Fibroblast of lung (primary cell): ENCODE measurements around the gene L3MBTL2. TPM values are rescaled to one million over a fixed set of nuclear protein-coding genes. Genes with fewer than 3 reads are reported as not detected.
"Not testable (repeated sequence)": the region's sequence is repeated elsewhere in the genome, so short reads cannot be mapped to it uniquely, and the experiment has no call there.

Experiments used
- DNase-seq, 2 donors: peaks; one replicate each; pipeline versions ENCODE4 v3.0.0 to v3.0.0-alpha.2; 2010; ENCODE audit warnings: low read depth in 2 of 2
- H2AFZ ChIP-seq: 2 replicates; pipeline ENCODE4 v1.5.1; 2012; ENCODE audit warnings: low read length, control low read depth, inconsistent platforms
- H3K27ac ChIP-seq: 2 replicates; pipeline ENCODE4 v1.5.1; 2011; ENCODE audit warnings: low read length, control low read depth; ENCODE audit not compliant: insufficient read depth
- H3K27me3 ChIP-seq: 2 replicates; pipeline ENCODE4 v1.5.1; 2011; ENCODE audit warnings: mild to moderate bottlenecking, low read length; ENCODE audit not compliant: control insufficient read depth, insufficient read depth
- H3K36me3 ChIP-seq: 2 replicates; pipeline ENCODE4 v1.5.1; 2011; ENCODE audit warnings: low read length; ENCODE audit not compliant: control insufficient read depth, insufficient read depth
- H3K4me1 ChIP-seq: 2 replicates; pipeline ENCODE4 v1.5.1; 2011; ENCODE audit warnings: low read length; ENCODE audit not compliant: control insufficient read depth, insufficient read depth; ENCODE audit errors: extremely low read depth
- H3K4me2 ChIP-seq: 2 replicates; pipeline ENCODE4 v1.5.1; 2011; ENCODE audit warnings: low read length, control low read depth; ENCODE audit not compliant: insufficient read depth; ENCODE audit errors: extremely low read depth
- H3K4me3 ChIP-seq, 4 experiments: fragments of 200-600 bp in 1 of 4; sonication (generic) in 1 of 4; replicated peaks in 1 of 4; 2 replicates each; pipeline ENCODE4 v1.5.1; 2011 to 2016; ENCODE audit warnings: low read length in 4 of 4, low read depth in 3 of 4, mild to moderate bottlenecking in 3 of 4, control low read depth in 2 of 4, inconsistent platforms in 1 of 4, mixed read lengths in 1 of 4; ENCODE audit not compliant: insufficient read depth in 1 of 4; ENCODE audit errors: control extremely low read depth in 1 of 4
- H3K79me2 ChIP-seq: 2 replicates; pipeline ENCODE4 v1.5.1; 2012; ENCODE audit warnings: mild to moderate bottlenecking, low read length, inconsistent platforms; ENCODE audit not compliant: control insufficient read depth, insufficient read depth
- H3K9ac ChIP-seq: 2 replicates; pipeline ENCODE4 v1.5.1; 2011; ENCODE audit warnings: mild to moderate bottlenecking, low read length, control low read depth; ENCODE audit not compliant: insufficient read depth
- H3K9me3 ChIP-seq: 2 replicates; pipeline ENCODE4 v1.5.1; 2012; ENCODE audit warnings: low read depth, low read length; ENCODE audit not compliant: control insufficient read depth, insufficient read depth
- H4K20me1 ChIP-seq: 2 replicates; pipeline ENCODE4 v1.5.1; 2011; ENCODE audit warnings: low read length; ENCODE audit not compliant: control insufficient read depth, insufficient read depth; ENCODE audit errors: extremely low read depth
- CTCF ChIP-seq, 2 donors: IDR thresholded peaks in 1 of 2; conservative IDR thresholded peaks in 1 of 2; 1 replicate in 1 of 2; 2 replicates in 1 of 2; pipeline ENCODE4 v1.5.1; 2011 to 2012; ENCODE audit warnings: low read length in 2 of 2, control low read depth in 1 of 2, inconsistent platforms in 1 of 2, low read depth in 1 of 2, mild to moderate bottlenecking in 1 of 2
- EZH2 ChIP-seq: IDR thresholded peaks from 2 replicates; pipeline ENCODE4 v1.5.1; 2012; ENCODE audit warnings: low read length, control low read depth, mild to moderate bottlenecking; ENCODE audit errors: missing control alignments
- polyA plus RNA-seq, 2 donors: library from polyadenylated mRNA; depleted of rRNA in 1 of 2; stranded (reverse) in 1 of 2; unstranded in 1 of 2; fragments of >200 nt; gene quantifications; 2 replicates each; pipeline ENCODE4 v1.2.1, GENCODE V29; 2011 to 2012; ENCODE audit warnings: missing spikeins in 1 of 2
- total RNA-seq: library from RNA; depleted of rRNA; stranded (reverse); fragments of >200 nt; gene quantifications from 2 replicates; pipeline ENCODE4 v1.2.1, GENCODE V29; 2014

L3MBTL2 gene
- total and polyA plus RNA-seq, 2 donors (not counting 1 experiment from before 2014, with no cell fraction given) = 16.0 to 19.3 TPM

- DNase-seq = no peak
- peaks cover 25% of the 10 kb centered on the region for H3K36me3 ChIP-seq
- H3K79me2 ChIP-seq = no peaks in the 10 kb centered on the region
- no peak overlapping the region for H3K27ac ChIP-seq
- no peaks in the 10 kb centered on the region for H3K4me1 ChIP-seq
- no peak overlapping the region for H3K4me2 ChIP-seq
- H4K20me1 ChIP-seq = no peaks in the 10 kb centered on the region
- no peak overlapping the region for H3K9ac ChIP-seq
- no peak overlapping the region for H3K4me3 ChIP-seq
- no peaks in the 10 kb centered on the region for H3K27me3 ChIP-seq
- no peak overlapping the region for H2AFZ ChIP-seq
- TF ChIP-seq EZH2 (no peak), CTCF (conservative IDR thresholded peaks at IDR 0.05 in 1 of 2, IDR thresholded peaks at IDR 0.05 in 1 of 2; ENCODE audit: low read depth in 1 of 2, low read length in 2 of 2) (no peak)
- H3K9me3 ChIP-seq = no peaks in the 10 kb centered on the region
These were observed 27.3 kb upstream of the L3MBTL2 start for GRCh38 chr22:41177622-41178424.

- H3K9ac ChIP-seq = no peak overlapping the region
- no peak overlapping the region for H2AFZ ChIP-seq
- no peak for DNase-seq
- no peak overlapping the region for H3K4me2 ChIP-seq
- H3K4me3 ChIP-seq = no peak overlapping the region
- H3K36me3 ChIP-seq = peaks cover 25% of the 10 kb centered on the region
- H3K27ac ChIP-seq = no peak overlapping the region
- H3K9me3 ChIP-seq = no peaks in the 10 kb centered on the region
- no peaks in the 10 kb centered on the region for H4K20me1 ChIP-seq
- H3K79me2 ChIP-seq = no peaks in the 10 kb centered on the region
- H3K27me3 ChIP-seq = no peaks in the 10 kb centered on the region
- TF ChIP-seq EZH2 (no peak), CTCF (conservative IDR thresholded peaks at IDR 0.05 in 1 of 2, IDR thresholded peaks at IDR 0.05 in 1 of 2; ENCODE audit: low read depth in 1 of 2, low read length in 2 of 2) (no peak)
- H3K4me1 ChIP-seq = no peaks in the 10 kb centered on the region
These were observed 26.6 kb upstream of the L3MBTL2 start for GRCh38 chr22:41178425-41178975.

- not testable (repeated sequence) for H3K79me2 ChIP-seq, H4K20me1 ChIP-seq, H3K4me1 ChIP-seq
These were observed 24.8 kb upstream of the L3MBTL2 start for GRCh38 chr22:41180362-41180761.

More at GRCh38 chr22:41180362-41180761, 24.8 kb upstream of the L3MBTL2 start:
- peaks cover 21% of the 10 kb centered on the region for H3K36me3 ChIP-seq
- H3K4me2 ChIP-seq, H3K27me3 ChIP-seq, H3K27ac ChIP-seq, H2AFZ ChIP-seq, H3K9me3 ChIP-seq, H3K9ac ChIP-seq, H3K4me3 ChIP-seq, DNase-seq: not testable (repeated sequence)
